UCSD-AML1 (cell line): Measurements from ENCODE around the gene COTL1.

Source experiments
- DNase-seq: peaks from one replicate; lab custom pipeline; 2025; ENCODE audit not compliant: unreplicated experiment; lab: John Stamatoyannopoulos, UW

Gene COTL1, protein sequence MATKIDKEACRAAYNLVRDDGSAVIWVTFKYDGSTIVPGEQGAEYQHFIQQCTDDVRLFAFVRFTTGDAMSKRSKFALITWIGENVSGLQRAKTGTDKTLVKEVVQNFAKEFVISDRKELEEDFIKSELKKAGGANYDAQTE

DNA sequence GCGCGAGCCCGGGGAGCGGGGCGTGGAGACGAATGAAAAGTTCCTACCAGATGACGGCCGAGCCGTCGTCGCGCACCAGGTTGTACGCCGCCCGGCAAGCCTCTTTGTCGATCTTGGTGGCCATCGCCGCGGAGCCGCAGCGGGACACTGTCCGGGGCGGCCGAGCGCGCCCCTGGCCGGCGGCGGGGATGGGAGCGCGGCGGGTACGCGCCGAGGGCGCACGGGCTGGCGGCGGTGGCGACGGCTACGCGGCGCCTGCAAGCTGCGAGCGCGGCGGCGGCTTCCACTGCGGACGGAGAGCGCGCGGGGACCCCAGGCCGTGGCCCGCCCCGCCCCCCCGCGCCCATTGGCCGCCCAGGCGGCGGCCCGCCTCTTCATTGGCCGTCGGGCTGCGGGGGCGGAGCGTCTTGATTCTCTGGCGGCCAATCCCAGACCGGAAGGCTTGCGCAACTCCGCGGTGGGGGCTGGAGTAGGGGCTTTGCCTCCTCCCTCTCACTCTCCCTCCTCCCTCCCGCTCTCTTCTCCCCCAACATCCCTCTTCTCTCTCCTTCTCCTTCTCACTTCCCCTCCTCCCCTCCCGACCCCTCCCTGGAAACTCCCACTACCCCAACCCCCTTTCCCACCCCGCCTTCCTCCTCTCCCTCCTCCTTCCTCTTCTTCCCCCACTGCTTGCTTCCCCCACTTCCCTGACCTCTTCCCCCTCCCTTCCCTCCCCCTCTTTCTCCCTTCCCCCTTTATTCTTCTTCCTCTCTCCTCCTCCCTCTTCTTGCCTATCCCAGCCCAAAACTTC is at the start of gene COTL1:
TSS of gene COTL1 (minus strand) at position 288 of the 790 bp plus-strand sequence. CDS start at position 124, 164 bp downstream.
- DNase-seq: peak; percentile 97

DNA sequence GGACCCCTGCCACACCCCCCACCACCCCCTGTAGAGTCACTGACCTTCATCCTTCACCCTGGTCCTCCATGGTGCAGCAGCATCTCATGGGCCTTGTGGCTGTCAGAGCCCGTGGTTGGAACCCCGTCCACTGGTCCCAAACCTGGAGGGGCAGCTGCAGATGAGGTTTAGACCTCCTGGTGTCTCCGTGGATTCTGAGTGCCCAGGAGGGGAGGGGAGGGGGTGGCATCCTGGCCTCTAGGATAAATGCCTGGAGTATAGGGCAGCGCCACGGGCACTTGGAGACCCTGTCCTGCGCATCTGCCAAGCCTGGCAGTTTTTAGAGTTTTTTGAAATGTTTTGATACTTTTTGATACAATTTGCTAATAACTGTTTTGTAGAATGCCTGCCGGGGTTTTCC is 48.0 kb upstream of the COTL1 start:
- DNase-seq: no peak

DNA sequence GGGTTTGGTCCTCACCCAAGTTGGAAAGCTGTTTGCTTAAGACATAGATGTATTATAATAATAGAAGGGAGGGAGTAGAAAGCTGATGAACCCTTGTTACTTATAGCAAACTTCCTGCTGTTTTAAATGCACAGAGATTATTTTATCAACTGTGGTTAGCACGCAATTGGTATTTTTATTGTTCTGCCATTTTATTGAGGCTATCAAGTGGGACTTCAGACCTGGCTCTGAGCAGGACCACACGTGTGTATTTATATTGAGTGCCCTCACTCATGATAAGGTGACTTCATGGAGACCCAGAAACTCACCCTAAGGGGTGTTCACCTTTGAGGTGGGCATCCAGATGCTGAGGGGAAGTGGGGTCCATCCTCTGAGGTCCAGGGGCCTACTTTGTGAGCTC is 47.5 kb upstream of the COTL1 start:
- no peak for DNase-seq

DNA sequence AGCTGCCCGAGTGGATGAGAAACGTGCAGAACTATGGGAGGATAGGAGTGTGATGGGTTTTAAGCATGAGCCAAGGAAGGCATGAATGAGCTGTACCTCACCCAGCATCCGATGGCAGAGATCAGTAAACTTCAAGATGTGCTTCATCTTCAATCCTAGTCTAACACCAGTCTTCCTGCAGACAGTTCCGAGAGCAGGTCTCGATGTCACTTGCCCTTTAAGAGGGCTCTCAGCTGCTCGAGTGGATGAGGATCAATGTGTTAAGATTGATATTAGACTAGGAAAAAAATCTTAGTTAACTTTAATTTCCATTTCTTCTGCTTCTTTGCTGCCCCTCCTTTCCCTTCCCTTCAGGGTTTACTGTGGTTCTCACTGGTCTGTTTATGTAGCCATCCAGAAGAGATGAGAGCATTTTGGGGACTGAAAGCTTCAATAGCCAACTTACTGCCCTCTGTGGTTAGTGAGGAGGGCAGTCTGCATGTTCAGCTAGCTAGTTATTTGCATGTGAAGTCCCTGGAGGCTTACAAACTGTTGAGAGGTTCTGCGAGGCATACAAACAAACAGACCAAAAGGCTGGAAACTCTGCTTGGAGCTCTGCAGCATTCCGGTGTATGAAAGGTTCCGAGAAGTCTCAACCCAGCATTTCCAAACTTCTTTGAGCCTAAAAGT is 45.7 kb upstream of the COTL1 start:
- no peak for DNase-seq

DNA sequence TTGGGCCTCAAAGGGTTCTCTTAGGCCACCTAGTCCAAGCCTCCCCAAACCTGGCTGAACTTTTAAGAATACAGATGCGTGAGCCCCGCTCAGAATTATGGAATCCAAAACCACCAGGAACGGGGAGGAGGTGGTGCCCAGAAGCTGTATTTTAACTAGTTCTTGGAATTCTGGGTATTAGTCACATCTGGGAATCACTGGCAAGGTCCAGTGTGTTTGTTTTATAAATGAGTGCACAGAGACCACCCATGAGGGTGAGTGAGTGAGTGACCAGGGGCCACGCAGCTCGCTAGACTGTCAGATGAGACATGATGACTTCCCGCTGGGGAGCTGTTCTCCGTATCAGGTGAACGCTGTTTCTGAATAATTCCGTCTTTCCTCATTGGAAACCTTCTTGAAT is 44.6 kb upstream of the COTL1 start:
- no peak for DNase-seq

DNA sequence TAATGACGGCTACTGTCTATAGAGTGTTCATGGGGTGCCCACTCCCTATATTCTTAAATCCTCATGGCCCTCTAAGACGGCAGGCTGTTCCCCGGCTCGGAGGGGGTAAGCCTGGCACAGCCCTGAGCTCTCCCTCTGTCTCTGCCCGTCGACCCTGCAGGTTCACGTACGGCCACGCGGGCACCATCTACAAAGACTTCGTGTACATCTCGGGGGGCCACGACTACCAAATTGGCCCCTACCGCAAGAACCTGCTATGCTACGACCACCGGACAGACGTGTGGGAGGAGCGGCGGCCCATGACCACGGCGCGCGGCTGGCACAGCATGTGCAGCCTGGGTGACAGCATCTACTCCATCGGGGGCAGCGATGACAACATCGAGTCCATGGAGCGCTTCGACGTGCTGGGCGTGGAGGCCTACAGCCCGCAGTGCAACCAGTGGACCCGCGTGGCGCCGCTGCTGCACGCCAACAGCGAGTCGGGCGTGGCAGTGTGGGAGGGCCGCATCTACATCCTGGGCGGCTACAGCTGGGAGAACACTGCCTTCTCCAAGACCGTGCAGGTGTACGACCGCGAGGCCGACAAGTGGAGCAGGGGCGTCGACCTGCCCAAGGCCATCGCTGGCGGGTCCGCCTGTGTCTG is 43.7 kb upstream of the COTL1 start:
- no peak for DNase-seq

DNA sequence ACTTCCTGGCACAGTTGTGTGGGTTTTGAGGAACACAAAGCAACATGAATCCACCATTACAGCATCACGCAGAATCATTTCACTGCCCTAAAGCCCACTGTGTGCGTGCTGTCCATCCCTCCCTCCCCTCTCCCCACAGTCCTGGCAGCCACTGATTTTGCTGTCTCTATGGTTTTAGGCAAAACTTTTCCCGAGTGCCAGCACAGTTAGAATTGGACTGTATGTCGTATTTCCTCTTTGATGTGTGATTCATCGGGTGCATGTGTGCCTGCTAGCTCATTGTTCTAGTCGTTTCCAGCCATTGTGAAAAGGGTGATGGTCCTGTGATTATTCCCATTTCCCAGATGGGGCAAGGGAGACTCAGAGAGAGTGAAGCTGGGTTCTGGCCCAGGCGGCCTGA is 43.1 kb upstream of the COTL1 start:
- no peak for DNase-seq

DNA sequence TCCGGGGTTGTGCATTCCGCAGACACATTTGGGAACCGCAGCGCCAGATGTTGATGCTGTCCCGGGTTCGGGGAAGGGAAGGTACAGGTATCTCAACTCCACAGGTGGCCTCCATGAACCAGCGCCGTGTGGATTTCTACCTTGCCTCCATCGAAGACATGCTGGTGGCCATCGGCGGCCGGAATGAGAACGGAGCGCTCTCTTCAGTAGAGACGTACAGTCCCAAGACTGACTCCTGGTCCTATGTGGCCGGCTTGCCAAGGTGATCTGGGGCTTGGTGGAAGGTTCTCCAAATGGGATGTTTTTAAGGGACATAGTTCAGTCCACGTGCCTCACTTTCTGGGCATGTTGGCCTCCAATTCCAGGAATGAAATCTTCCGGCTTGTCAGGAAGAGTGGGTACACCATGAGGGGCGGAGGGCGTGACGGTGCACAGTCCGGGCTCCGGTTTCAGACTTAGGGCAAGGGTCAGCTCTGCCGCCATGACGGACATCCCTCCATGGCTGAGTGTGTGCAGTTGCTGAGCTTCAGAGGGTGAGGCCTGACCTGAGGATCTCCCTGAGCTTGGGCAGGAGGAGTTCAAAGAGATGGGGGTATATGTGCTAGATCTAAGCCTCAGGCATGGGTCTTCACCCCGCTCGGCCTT is 41.9 kb upstream of the COTL1 start:
- DNase-seq: no peak

DNA sequence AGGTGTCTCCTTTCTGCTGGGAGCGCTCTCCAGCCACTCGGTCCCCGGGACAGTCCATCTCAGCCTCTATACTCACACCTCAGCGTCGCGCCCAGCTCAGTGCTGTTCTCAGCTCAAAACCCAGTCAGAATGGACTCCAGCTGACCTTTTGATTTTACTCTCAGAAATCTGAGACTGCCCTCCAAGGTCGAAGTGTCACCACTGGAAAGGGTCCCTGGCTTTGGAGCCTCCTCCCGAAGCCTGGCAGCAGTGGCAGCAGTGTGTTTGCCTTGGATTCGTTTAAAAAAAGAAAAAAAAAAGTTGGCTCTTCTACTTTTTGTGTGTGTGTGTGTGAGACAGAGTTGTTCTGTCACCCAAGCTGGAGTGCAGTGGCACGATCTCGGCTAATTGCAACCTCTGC is 40.8 kb upstream of the COTL1 start:
- DNase-seq: no peak

DNA sequence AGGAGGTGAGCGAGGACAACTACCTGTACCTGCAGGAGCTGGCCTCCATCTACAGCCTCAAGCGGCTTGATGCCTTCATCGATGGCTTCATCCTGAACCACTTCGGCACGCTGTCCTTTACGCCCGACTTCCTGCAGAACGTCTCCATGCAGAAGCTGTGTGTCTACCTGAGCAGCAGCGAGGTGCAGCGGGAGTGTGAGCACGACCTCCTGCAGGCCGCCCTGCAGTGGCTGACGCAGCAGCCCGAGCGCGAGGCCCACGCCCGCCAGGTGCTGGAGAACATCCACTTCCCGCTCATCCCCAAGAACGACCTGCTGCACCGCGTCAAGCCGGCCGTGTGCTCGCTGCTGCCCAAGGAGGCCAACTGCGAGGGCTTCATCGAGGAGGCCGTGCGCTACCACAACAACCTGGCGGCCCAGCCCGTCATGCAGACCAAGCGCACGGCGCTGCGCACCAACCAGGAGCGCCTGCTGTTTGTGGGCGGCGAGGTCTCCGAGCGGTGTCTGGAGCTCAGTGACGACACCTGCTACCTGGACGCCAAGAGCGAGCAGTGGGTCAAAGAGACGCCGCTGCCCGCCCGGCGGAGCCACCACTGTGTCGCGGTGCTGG is 39.5 kb upstream of the COTL1 start:
- DNase-seq: no peak

DNA sequence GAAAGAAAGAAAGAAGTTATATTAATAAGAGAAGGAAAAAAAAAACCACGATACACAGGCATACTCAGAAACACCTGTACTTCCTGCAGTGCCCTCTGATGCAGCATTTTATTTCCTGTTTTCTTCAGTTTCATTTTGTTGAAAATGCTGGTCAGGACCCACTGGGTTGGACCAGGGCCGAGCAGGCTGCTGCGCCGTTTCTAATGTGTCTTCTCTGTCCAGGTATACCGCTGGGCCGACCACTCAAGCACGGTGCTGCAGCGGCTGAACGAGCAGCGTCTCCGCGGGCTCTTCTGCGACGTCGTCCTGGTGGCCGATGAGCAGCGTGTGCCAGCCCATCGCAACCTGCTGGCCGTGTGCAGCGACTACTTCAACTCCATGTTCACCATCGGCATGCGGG is 38.8 kb upstream of the COTL1 start:
- no peak for DNase-seq

DNA sequence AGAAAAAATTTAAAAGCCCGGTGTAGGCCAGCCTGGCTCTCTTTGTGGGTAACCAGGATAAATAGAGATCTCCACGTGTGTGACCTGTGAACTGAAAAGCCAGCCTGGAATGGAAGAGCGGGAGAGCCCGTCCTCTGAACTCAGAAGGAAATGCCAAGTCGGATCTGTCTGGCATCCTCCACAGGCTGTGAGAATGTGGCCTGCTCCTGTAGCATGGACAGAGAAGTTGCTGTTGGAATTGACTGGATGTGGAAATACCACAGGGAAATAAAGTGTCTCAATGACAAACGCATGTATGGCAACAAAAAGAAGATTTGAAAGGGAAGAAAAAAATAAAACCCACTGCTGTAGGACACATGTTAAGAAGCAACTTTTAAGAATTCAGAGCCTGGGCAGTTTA is 37.1 kb upstream of the COTL1 start:
- no peak for DNase-seq

DNA sequence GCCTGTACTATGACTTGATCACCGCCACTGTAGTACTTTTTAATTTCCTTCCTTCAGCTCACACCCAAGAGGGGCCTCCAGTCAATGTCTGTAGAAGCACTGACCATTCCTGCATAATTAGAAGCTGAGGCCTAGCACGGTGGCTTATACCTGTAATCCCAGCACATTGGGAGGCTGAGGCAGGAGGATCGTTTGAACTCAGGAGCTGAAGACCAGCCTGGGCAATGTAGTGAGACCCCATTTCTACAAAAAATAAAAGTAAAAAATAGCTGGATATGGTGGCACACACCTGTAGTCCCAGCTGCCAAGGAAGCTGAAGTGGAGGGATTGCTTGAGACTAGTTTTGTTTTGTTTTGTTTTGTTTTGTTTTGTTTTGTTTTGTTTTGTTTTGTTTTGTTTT is 36.4 kb upstream of the COTL1 start:
- DNase-seq: no peak

DNA sequence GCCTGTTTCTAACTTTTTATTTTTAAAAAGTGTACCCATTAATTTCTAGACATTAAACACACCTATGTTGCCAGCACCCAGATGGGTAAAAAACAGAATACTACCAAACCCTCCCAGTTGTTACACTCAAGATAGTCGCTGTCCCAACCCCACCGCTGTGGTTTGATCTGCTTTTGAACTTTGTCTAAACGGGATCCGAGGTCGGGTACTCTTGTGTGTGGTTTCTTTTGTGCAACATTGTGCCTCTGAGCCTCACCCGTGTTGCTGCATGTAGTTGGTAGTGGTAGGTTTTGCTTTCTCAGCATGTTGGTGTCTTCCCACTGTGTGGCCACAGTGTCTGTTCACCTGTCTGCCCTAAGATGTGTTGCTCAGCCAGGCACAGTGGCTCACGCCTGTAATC is 34.7 kb upstream of the COTL1 start:
- no peak for DNase-seq

DNA sequence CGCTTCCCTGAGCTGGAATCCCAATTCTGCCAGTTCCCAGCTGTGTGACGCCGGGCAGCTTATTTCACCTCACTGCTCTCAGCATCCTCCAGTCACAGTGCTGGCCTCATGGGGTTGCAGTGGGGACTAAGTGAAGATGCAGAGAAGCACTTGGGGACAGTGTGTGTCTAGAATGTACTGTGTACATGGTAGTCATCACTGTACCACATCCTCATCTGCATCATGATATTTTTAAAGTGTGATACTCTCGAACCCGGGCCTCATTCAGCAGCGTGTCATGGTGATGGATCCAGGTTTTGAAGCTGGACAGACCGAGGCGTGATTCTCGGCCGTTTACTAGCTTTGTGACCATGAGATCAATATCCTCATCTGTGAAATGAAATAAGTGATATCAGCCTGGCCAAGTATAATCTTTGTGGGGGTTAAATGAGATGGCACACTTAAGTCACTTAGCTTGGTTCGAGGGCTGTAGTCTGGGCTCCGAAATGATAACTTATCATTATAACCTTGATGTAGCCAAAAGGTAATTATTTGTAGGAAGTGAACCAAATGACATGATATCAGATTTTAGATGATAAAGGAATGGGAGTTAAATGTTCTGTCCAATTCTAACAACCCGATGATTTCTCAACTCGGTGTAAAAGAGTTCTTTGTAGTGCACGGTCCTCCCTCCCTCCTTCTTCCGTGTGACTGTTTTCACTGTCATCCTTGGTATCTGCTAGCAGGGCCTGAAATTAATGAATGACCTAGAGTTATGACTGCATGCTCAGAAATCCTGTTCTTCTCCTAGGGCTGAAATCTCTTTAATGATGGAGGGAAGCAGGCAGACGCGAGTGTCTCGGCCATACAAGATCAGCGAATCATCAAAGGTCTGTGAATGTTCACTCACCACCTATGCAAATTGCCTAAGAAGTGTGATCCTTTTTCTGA is 32.4 kb upstream of the COTL1 start:
- DNase-seq: no peak

DNA sequence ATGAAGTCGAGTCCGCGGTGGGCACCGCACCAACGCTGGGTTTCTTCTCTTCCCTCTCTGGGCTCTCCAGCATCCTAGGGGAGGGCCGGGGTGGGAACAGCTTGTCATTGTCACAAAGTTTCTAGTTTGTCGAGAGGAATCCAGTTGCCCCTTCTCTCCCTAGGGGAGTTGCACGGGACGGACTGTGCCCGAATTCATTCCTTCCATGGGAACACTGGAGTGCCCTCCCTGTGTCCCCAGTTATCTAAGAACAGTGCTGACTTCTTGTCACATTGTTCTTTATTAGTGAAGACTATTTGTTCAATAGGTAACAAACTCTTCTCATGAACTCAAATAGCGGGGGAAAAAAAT is 31.6 kb upstream of the COTL1 start:
- no peak for DNase-seq

DNA sequence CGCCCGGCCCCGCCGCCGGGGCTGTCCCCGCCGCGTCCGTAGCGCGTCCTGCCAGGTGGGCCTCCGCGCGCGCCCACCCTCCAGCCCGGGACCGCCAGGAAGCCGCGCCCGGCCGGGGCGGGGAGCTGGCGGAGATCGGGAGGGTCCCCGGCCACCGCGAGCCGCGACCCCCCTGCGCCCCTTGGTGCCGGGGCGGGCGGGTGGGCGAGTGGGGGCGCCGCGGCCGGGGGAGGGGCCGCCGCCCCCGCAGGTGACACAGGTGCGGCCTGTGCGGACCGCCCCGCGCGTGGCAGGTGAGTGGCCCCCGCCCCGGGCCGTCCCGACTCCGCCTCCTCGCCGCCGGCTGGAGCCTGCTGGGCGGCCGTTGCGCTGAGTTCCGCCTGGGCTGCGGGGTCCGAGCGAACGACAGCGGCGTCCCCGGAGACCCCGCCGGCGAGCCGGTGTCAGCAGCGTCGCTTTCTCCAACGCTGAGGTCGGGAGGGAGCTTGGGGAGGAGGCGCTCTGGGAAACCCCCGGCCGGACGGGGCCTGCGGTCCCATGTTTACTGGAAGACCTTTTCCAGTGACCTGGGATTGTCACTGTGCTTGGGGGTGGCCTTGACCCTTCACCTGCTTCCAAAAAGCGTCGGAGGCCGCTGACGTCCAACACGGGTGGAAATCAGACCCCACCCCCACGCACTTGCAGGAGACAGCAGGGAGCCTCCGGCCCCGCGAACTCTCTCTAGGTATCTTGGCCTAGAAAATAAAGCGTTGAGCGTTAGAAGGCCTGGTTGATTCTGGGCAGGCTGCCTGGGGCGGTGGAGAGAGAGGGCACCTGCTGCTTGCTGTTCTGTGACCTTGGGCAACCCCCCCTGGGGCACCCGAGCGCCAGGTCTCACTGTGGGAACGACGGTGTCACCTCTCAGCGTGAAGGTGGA is 31.0 kb upstream of the COTL1 start:
- DNase-seq: peak; percentile 31

DNA sequence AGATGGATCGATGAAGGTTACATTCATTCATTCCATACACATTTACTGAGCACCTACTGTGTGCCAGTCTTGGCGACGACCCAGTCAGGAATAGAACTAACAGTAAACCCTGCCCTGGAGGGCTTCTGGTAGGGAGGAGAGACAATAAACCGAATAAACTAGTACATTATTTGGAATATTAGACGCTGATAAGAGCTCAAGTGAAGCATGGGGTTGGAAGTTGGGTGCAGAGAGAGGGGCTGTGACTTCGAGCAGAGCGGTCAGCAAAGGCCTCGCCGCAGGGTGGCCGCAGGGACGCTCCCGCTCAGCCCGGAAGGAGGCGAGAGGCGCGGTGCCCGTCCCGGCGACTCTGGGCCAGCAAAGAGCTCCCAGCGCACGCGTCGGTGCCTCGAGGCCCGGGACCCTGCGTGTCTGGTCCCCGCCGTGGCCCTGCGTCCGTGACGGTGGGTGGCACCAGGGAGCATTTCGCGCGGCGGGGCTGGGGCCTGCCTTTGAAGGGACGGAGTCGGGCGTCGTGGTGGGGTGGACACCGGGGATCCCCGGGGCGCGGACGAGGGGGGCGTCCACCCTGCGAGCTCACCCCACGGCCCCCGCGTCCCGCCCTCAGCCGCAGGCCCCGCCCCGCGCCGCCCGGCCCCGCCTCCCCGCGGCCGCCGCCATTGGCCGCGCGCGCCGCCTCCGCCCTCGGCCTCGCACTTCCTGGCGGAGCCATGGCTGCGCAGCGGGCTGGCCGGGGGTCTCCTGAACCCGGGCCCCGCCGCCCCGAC is 30.1 kb upstream of the COTL1 start, which contains the start of gene KLHL36:
TSS of gene KLHL36 (plus strand) at position 684 of the 767 bp plus-strand sequence. CDS start 2,357 bp downstream, outside the sequence.
- DNase-seq: peak; percentile 62
